Upper lobe of left lung (tissue), 6 donors: Measurements from ENCODE around the gene POLD2. TPM values are rescaled to one million over a fixed set of nuclear protein-coding genes. Genes with fewer than 3 reads are reported as not detected.

Experiments
- ATAC-seq, 2 donors: fragments of 200-7000 bp; cut with Tn5 transposase; one replicate each; pipeline ENCODE4 v1.9.1; 2022; ENCODE audit warnings: mild to moderate bottlenecking in 2 of 2, moderate library complexity in 2 of 2; ENCODE audit not compliant: low FRiP score in 2 of 2
- DNase-seq, 2 donors: peaks; one replicate each; pipeline ENCODE4 v3.0.0-alpha.2; 2019 to 2020
- H3K27ac ChIP-seq, 4 donors: fragments of 200-600 bp; sonication (generic); one replicate each; pipeline ENCODE4 v1.5.1; 2016 to 2019
- H3K27me3 ChIP-seq, 4 donors: fragments of 200-600 bp; sonication (generic); one replicate each; pipeline ENCODE4 v1.5.1; 2017 to 2019
- H3K36me3 ChIP-seq, 4 donors: fragments of 200-600 bp; sonication (generic); one replicate each; pipeline ENCODE4 v1.5.1; 2016 to 2019
- H3K4me1 ChIP-seq, 4 donors: fragments of 200-600 bp; sonication (generic); one replicate each; pipeline ENCODE4 v1.5.1; 2018 to 2019
- H3K4me3 ChIP-seq, 4 donors: fragments of 200-600 bp; sonication (generic); one replicate each; pipeline ENCODE4 v1.5.1; 2017 to 2019; ENCODE audit warnings: mild to moderate bottlenecking in 2 of 4, moderate library complexity in 1 of 4
- H3K9me3 ChIP-seq, 4 donors: fragments of 200-600 bp; sonication (generic); one replicate each; pipeline ENCODE4 v1.5.1; 2018 to 2019
- EP300 ChIP-seq, 4 donors: sonication (generic); formaldehyde crosslinking; IDR thresholded peaks; one replicate each; pipeline ENCODE4 v1.5.1; 2017; ENCODE audit warnings: antibody characterized with exemption in 4 of 4, control low read depth in 2 of 4
- POLR2A ChIP-seq, 4 donors: fragments of 450-650 bp; IDR thresholded peaks; one replicate each; pipeline ENCODE4 v1.5.1; 2016 to 2017; ENCODE audit warnings: antibody characterized with exemption in 4 of 4, mild to moderate bottlenecking in 2 of 4
- POLR2AphosphoS5 ChIP-seq, 2 donors: sonication (generic); formaldehyde crosslinking; IDR thresholded peaks; one replicate each; pipeline ENCODE4 v1.5.1; 2017; ENCODE audit warnings: antibody characterized with exemption in 2 of 2
- WGBS, 2 donors: methylation state at CpG; one replicate each; pipeline ENCODE4 v1.1.5; 2017 to 2018; 5-methylcytosine and 5-hydroxymethylcytosine counted together
- total RNA-seq, 6 donors: library from RNA; depleted of rRNA in 4 of 6; stranded (reverse); fragments of >200 nt in 4 of 6; gene quantifications; one replicate each; pipeline versions ENCODE4 v1.1.0 to v1.2.1, GENCODE V29; 2016 to 2021
- TF ChIP-seq, protein P1 (sequence below), 6 experiments: fragments of 450-650 bp in 4 of 6; fragments of 200-600 bp in 2 of 6; sonication (generic) in 2 of 6; IDR thresholded peaks; one replicate each; pipeline ENCODE4 v1.5.1; 2016 to 2019; ENCODE audit warnings: antibody characterized with exemption in 6 of 6
- donor health status: DM: no; HTN: no; CAD: no; lungs with moderate emphysema.
- donor health status: DM: no; HTN: yes; CAD: no; lungs with severe emphysema.

POLD2 gene
- total RNA-seq, 6 donors from 2014 or later, result 27.2 to 70.1 (median 52.5) TPM

DNA sequence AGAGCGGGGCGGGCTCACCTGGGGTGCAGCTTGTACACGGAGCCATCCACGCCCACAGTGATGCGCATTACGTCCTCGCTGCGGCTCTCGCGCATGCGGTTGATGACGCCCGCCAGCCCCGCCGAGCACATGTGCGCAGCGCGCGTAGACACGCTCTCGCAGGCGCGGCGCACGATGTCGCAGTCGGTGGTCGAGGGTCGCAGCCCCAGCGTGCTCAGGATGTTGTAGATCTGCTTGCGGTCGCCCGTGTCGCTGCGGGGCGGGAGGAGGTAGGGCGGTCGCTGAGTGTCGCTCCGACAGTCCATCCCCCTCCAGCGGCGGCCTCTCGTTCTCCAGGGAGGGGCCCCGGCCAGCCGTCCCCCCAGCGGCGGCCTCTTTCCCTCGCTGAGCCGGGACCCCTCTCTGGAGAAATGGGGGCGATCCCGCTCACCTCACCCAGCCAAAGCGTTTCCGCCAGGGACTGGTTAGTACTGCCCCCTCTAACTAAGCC, 22.2 kb upstream of the POLD2 start:
- H3K27me3 ChIP-seq, result peaks cover 0 to 11% (median 2%) of the 10 kb centered on the region in 4 donors
- WGBS, 2 donors, result 20% methylated on average over 16 of the region's 53 CpGs; no CpG with 5 or more reads in 1 of the 2 donors
- no peaks in the 10 kb centered on the region for H3K36me3 ChIP-seq
- H3K4me1 ChIP-seq, result peaks cover 11 to 18% (median 18%) of the 10 kb centered on the region in 4 donors
- TF ChIP-seq, protein P1, sequence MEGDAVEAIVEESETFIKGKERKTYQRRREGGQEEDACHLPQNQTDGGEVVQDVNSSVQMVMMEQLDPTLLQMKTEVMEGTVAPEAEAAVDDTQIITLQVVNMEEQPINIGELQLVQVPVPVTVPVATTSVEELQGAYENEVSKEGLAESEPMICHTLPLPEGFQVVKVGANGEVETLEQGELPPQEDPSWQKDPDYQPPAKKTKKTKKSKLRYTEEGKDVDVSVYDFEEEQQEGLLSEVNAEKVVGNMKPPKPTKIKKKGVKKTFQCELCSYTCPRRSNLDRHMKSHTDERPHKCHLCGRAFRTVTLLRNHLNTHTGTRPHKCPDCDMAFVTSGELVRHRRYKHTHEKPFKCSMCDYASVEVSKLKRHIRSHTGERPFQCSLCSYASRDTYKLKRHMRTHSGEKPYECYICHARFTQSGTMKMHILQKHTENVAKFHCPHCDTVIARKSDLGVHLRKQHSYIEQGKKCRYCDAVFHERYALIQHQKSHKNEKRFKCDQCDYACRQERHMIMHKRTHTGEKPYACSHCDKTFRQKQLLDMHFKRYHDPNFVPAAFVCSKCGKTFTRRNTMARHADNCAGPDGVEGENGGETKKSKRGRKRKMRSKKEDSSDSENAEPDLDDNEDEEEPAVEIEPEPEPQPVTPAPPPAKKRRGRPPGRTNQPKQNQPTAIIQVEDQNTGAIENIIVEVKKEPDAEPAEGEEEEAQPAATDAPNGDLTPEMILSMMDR (IDR thresholded peaks at IDR 0.05), result no peak
- TF ChIP-seq POLR2AphosphoS5 (IDR thresholded peaks at IDR 0.05), result no peak
- TF ChIP-seq POLR2A (IDR thresholded peaks at IDR 0.05), result no peak
- TF ChIP-seq EP300 (IDR thresholded peaks at IDR 0.05), result no peak
- H3K9me3 ChIP-seq, result no peaks in the 10 kb centered on the region
- ATAC-seq, result peak in 1 of 2 donors; percentile 23
- DNase-seq, result peak; percentile 16 to 87
- H3K27ac ChIP-seq, result no peak overlapping the region
- peak overlapping the region in 3 of 4 donors; percentile 29 to 50 (median 40) for H3K4me3 ChIP-seq

DNA sequence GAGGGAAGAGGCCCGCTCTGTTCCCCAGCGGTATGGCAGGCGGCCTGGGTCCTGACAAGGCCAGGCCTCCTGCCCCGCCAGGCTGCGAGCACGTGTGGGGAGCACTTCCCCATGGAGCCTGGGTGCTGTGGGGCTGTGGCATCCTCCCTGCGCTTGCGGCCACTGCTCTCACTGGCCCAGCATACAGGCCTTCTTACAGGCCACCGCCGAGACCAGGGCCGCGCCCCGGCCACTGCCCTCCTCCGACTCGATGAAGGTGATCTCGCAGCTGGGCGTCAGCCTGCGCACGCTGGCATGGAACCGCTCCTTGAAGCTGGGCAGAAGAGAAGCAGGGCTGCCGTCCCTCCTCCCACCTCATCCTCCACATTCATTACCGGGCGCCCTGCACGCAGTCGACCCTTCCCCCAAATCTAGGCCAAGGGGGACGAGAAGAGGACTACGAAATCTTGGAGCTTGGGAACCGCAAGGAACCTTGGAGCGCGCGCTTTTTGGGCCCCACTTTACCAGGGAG, 21.7 kb upstream of the POLD2 start:
- no peak overlapping the region for H3K27ac ChIP-seq
- peak; percentile 12 to 84 for DNase-seq
- no peak for ATAC-seq
- TF ChIP-seq, protein P1 (IDR thresholded peaks at IDR 0.05), result no peak
- no peak for TF ChIP-seq POLR2AphosphoS5 (IDR thresholded peaks at IDR 0.05)
- TF ChIP-seq EP300 (IDR thresholded peaks at IDR 0.05), result no peak
- no peak for TF ChIP-seq POLR2A (IDR thresholded peaks at IDR 0.05)
- peaks cover 11 to 18% (median 18%) of the 10 kb centered on the region in 4 donors for H3K4me1 ChIP-seq
- H3K36me3 ChIP-seq, result no peaks in the 10 kb centered on the region
- H3K27me3 ChIP-seq, result peaks cover 0 to 11% (median 2%) of the 10 kb centered on the region in 4 donors
- no peaks in the 10 kb centered on the region for H3K9me3 ChIP-seq
- 56 to 72% methylated on average over 21 to 31 of the region's 31 CpGs for WGBS, 2 donors
- H3K4me3 ChIP-seq, result peak overlapping the region in 3 of 4 donors; percentile 29 to 50 (median 40)

DNA sequence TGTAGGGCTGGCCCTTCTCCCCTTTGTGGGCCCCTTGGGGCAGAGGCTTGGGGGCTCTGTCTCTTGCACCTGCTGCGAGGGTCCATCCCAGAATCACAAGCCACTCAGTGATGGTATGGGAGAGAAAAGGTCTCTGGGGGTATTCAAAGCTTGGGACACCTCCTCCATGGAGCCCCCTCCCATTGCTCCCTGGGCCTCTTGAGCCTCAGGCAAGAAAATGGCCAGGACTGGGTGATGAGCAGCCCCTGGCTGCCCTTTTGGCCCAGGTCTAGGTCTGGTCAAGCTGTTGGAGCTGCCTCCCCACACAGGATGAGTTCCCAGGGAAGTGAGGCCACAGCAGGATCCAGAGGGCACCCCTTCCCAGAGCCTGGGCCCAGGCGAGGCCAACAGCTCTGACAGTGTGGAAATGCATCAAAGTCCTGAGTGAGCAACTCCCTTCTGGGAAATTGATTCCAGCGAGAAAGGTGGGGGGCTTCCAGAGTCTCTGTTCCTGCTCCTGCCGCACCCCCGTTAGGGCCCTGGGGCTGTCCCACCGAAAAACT, 21.1 kb upstream of the POLD2 start:
- 83% methylated on average over 2 to 6 of the region's 6 CpGs for WGBS, 2 donors
- H3K4me3 ChIP-seq, result no peak overlapping the region
- H3K27ac ChIP-seq, result no peak overlapping the region
- ATAC-seq (no peak), DNase-seq (peak in 1 of 2 donors; percentile 8)
- TF ChIP-seq POLR2AphosphoS5 (IDR thresholded peaks at IDR 0.05) (no peak), EP300 (IDR thresholded peaks at IDR 0.05) (no peak), POLR2A (IDR thresholded peaks at IDR 0.05) (no peak)
- TF ChIP-seq, protein P1 (IDR thresholded peaks at IDR 0.05), result no peak
- no peaks in the 10 kb centered on the region for H3K36me3 ChIP-seq
- peaks cover 11 to 18% (median 18%) of the 10 kb centered on the region in 4 donors for H3K4me1 ChIP-seq
- no peaks in the 10 kb centered on the region for H3K9me3 ChIP-seq
- peaks cover 0 to 11% (median 2%) of the 10 kb centered on the region in 4 donors for H3K27me3 ChIP-seq

DNA sequence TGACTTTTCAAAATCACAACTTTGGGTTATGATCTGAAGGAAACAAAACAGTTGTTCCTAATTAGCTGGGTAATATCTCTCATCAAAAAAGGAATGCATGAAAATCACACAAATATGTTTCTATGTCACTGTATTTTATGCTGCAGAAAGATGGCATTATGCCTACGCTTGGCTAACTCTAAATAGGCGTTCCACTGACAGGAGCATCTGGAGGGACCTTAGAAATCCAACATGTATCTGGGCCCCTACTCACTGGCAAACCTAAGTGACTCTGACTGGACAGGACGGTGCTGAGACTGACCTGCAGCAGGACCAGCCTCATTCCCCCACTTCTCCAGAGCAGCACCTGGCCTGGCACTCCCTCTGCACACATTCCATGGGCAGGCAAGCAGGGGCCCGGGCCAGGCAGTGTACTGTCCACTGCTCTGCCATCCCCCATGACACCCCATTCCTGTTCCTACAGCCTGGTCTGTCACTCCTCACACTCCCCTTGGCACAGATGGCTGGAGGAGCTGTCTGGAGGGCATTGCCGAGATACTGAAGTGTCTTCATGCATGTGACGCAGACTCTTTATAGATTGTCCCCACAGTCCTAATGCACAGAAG, 20.4 kb upstream of the POLD2 start:
- H3K27me3 ChIP-seq, result peaks cover 0 to 11% (median 2%) of the 10 kb centered on the region in 4 donors

More for the DNA sequence above, 20.4 kb upstream of the POLD2 start:
- no peak for TF ChIP-seq EP300 (IDR thresholded peaks at IDR 0.05)
- no peak for TF ChIP-seq POLR2A (IDR thresholded peaks at IDR 0.05)
- no peak for TF ChIP-seq POLR2AphosphoS5 (IDR thresholded peaks at IDR 0.05)
- TF ChIP-seq, protein P1 (IDR thresholded peaks at IDR 0.05), result no peak
- Histone ChIP-seq H3K9me3 (no peaks in the 10 kb centered on the region), H3K27ac (no peak overlapping the region), H3K36me3 (no peaks in the 10 kb centered on the region), H3K4me3 (no peak overlapping the region), H3K4me1 (peaks cover 11 to 18% (median 18%) of the 10 kb centered on the region in 4 donors)
- DNase-seq, result peak in 1 of 2 donors; percentile 5
- 79 to 90% methylated on average over 5 to 6 of the region's 6 CpGs for WGBS, 2 donors
- ATAC-seq, result no peak
